HepG2 (cell line): ENCODE measurements around the gene MST1R. TPM values are rescaled to one million over a fixed set of nuclear protein-coding genes. Genes with fewer than 3 reads are reported as not detected.

Experiments
- DNMT1 ChIP-seq: sonication (generic); formaldehyde crosslinking; IDR thresholded peaks from 2 replicates; pipeline ENCODE4 v1.5.1; 2020; ENCODE audit warnings: mild to moderate bottlenecking, missing genetic modification reagents
- GATAD1 ChIP-seq: IDR thresholded peaks from 2 replicates; pipeline ENCODE4 v1.6.1; 2016; ENCODE audit warnings: missing genetic modification reagents, missing compliant biosample characterization
- HMGXB3 ChIP-seq: sonication (generic); formaldehyde crosslinking; IDR thresholded peaks from 2 replicates; pipeline ENCODE4 v1.4.0; 2020; ENCODE audit warnings: missing genetic modification reagents, borderline replicate concordance
- HOXA9 ChIP-seq: sonication (generic); formaldehyde crosslinking; IDR thresholded peaks from 2 replicates; pipeline ENCODE4 v1.8.1; 2022; ENCODE audit warnings: missing genetic modification reagents, mild to moderate bottlenecking, moderate library complexity, borderline replicate concordance
- IRX3 ChIP-seq: sonication (generic); formaldehyde crosslinking; IDR thresholded peaks from 2 replicates; pipeline ENCODE4 v1.8.1; 2023; ENCODE audit warnings: mild to moderate bottlenecking, low read depth, missing genetic modification reagents, borderline replicate concordance
- MBNL3 ChIP-seq: fragments of 250-450 bp; sonication (Bioruptor Pico); conservative IDR thresholded peaks from 2 replicates; pipeline ENCODE4 v1.8.0; 2022; ENCODE audit warnings: mild to moderate bottlenecking, inconsistent platforms
- MLX ChIP-seq: IDR thresholded peaks from 2 replicates; pipeline ENCODE4 v1.6.1; 2016
- NFIB ChIP-seq: sonication (generic); formaldehyde crosslinking; IDR thresholded peaks from 2 replicates; pipeline ENCODE4 v1.9.0; 2021; ENCODE audit warnings: missing genetic modification reagents, mild to moderate bottlenecking, borderline replicate concordance
- SAP130 ChIP-seq: IDR thresholded peaks from 2 replicates; pipeline ENCODE4 v1.6.1; 2016; ENCODE audit warnings: low read depth
- SMYD3 ChIP-seq: sonication (generic); formaldehyde crosslinking; IDR thresholded peaks from 2 replicates; pipeline ENCODE4 v1.8.1; 2023; ENCODE audit warnings: mild to moderate bottlenecking, missing genetic modification reagents
- SP1 ChIP-seq, 2 experiments: fragments of 450-650 bp in 1 of 2; sonication (generic) in 1 of 2; formaldehyde crosslinking in 1 of 2; IDR thresholded peaks; 2 replicates each; pipeline versions ENCODE4 v1.4.0 to v1.6.1; 2016 to 2020; ENCODE audit warnings: missing genetic modification reagents in 1 of 2
- TCF7 ChIP-seq: sonication (generic); IDR thresholded peaks from 2 replicates; pipeline ENCODE4 v1.6.1; 2016; ENCODE audit warnings: antibody characterized with exemption, low read depth
- ZBTB4 ChIP-seq: sonication (generic); formaldehyde crosslinking; IDR thresholded peaks from 2 replicates; pipeline ENCODE4 v1.4.0; 2020; ENCODE audit warnings: missing genetic modification reagents, mild to moderate bottlenecking, borderline replicate concordance
- ZFP91 ChIP-seq: sonication (generic); formaldehyde crosslinking; IDR thresholded peaks from 2 replicates; pipeline ENCODE4 v1.9.0; 2022; ENCODE audit warnings: missing genetic modification reagents, mild to moderate bottlenecking, borderline replicate concordance
- ZKSCAN5 ChIP-seq: sonication (generic); formaldehyde crosslinking; IDR thresholded peaks from 2 replicates; pipeline ENCODE4 v1.5.1; 2020; ENCODE audit warnings: mild to moderate bottlenecking, missing genetic modification reagents
- ZNF10 ChIP-seq: sonication (generic); formaldehyde crosslinking; IDR thresholded peaks from 2 replicates; pipeline ENCODE4 v1.4.0; 2020; ENCODE audit warnings: mild to moderate bottlenecking, low read depth, missing genetic modification reagents, borderline replicate concordance
- polyA plus RNA-seq, 8 experiments: library from polyadenylated mRNA; depleted of rRNA in 3 of 8; stranded (reverse) in 7 of 8; unstranded in 1 of 8; fragments of >200 nt; fragmentation: Illumina TruSeq in 4 of 8; extraction: Trizol in 4 of 8; gene quantifications; 2 replicates each; pipeline versions ENCODE4 v1.2.1 to v1.2.3, GENCODE V29; 2011 to 2016; ENCODE audit warnings: low read depth in 4 of 8, missing spikeins in 1 of 8, mixed read lengths in 1 of 8; ENCODE audit not compliant: insufficient read depth in 1 of 8
- total RNA-seq, 5 experiments: library from RNA; depleted of rRNA; stranded (reverse); fragments of >200 nt; fragmentation: Illumina TruSeq; extraction: Trizol; gene quantifications; 2 replicates each; pipeline ENCODE4 v1.2.3, GENCODE V29; 2016; ENCODE audit warnings: low read depth in 1 of 5

The MST1R gene
- total and polyA plus RNA-seq, 2 of the 13 experiments (the other 11 are each of a cell fraction or from before 2014, with no cell fraction given), result 0.11 to 0.77 TPM

- TF ChIP-seq SAP130 (CRISPR knock-in tag) (peak; percentile 94), SP1 (IDR thresholded peaks at IDR 0.05) (no peak), SP1 (CRISPR knock-in tag; IDR thresholded peaks at IDR 0.05) (peak; percentile 91), ZBTB4 (peak; percentile 80; the same call in 1 of the 2 replicates), SMYD3 (CRISPR knock-in tag) (no peak), HMGXB3 (CRISPR knock-in tag) (peak; percentile 96; the same call in 1 of the 2 replicates), IRX3 (CRISPR knock-in tag) (no peak), MBNL3 (CRISPR knock-in tag) (no peak), ZKSCAN5 (CRISPR knock-in tag) (no peak), MLX (CRISPR knock-in tag) (0 out of 2 replicates have a peak, but pooled peaks have one; percentile 26), ZNF10 (no peak), HOXA9 (0 out of 2 replicates have a peak, but pooled peaks have one; percentile 49), GATAD1 (CRISPR knock-in tag) (peak; percentile 89), TCF7 (peak; percentile 75), NFIB (no peak), ZFP91 (peak; percentile 96), DNMT1 (CRISPR knock-in tag) (no peak; the same call in 1 of the 2 replicates)
These were observed 36.4 kb upstream of the MST1R start, which contains the start of gene RBM6 (continued) for GRCh38 chr3:49939858-49940666.
